Measurements from ENCODE around the gene HMGCS2. TPM values are rescaled to one million over a fixed set of nuclear protein-coding genes. Genes with fewer than 3 reads are reported as not detected.

HMGCS2 gene
- total RNA-seq, 1 donor from 2014 or later: not detected

GRCh38 chr1:119781434-119782210 is 12.9 kb upstream of the HMGCS2 start:
- Histone ChIP-seq H3K36me3 (ENCODE audit: control insufficient read depth, insufficient read depth, low read length) (no peaks in the 10 kb centered on the region), H3K4me3 (ENCODE audit: low read depth, low read length) (no peak overlapping the region), H3K27me3 (ENCODE audit: control insufficient read depth, insufficient read depth, low read length) (no peaks in the 10 kb centered on the region)
- no peak for TF ChIP-seq CTCF (IDR thresholded peaks at IDR 0.05; ENCODE audit: insufficient read depth, low read length, poor library complexity, severe bottlenecking)
- no peak for DNase-seq (ENCODE audit: low read depth)

- DNase-seq (ENCODE audit: low read depth): no peak
- Histone ChIP-seq H3K36me3 (ENCODE audit: control insufficient read depth, insufficient read depth, low read length) (no peaks in the 10 kb centered on the region), H3K4me3 (ENCODE audit: low read depth, low read length) (no peak overlapping the region), H3K27me3 (ENCODE audit: control insufficient read depth, insufficient read depth, low read length) (no peaks in the 10 kb centered on the region)
- TF ChIP-seq CTCF (IDR thresholded peaks at IDR 0.05; ENCODE audit: insufficient read depth, low read length, poor library complexity, severe bottlenecking): no peak
These were observed 11.2 kb upstream of the HMGCS2 start for GRCh38 chr1:119779869-119780356.

GRCh38 chr1:119778886-119779560 is 10.3 kb upstream of the HMGCS2 start:
- TF ChIP-seq CTCF (IDR thresholded peaks at IDR 0.05; ENCODE audit: insufficient read depth, low read length, poor library complexity, severe bottlenecking): no peak
- H3K27me3 ChIP-seq (ENCODE audit: control insufficient read depth, insufficient read depth, low read length): no peaks in the 10 kb centered on the region
- DNase-seq (ENCODE audit: low read depth): no peak
- no peaks in the 10 kb centered on the region for H3K36me3 ChIP-seq (ENCODE audit: control insufficient read depth, insufficient read depth, low read length)
- no peak overlapping the region for H3K4me3 ChIP-seq (ENCODE audit: low read depth, low read length)

GRCh38 chr1:119778359-119778758 is 9.7 kb upstream of the HMGCS2 start:
- no peak overlapping the region for H3K4me3 ChIP-seq (ENCODE audit: low read depth, low read length)
- DNase-seq (ENCODE audit: low read depth): no peak
- no peaks in the 10 kb centered on the region for H3K36me3 ChIP-seq (ENCODE audit: control insufficient read depth, insufficient read depth, low read length)
- TF ChIP-seq CTCF (IDR thresholded peaks at IDR 0.05; ENCODE audit: insufficient read depth, low read length, poor library complexity, severe bottlenecking): no peak
- H3K27me3 ChIP-seq (ENCODE audit: control insufficient read depth, insufficient read depth, low read length): no peaks in the 10 kb centered on the region

GRCh38 chr1:119774746-119775490 is 6.2 kb upstream of the HMGCS2 start:
- H3K36me3 ChIP-seq (ENCODE audit: control insufficient read depth, insufficient read depth, low read length): no peaks in the 10 kb centered on the region
- TF ChIP-seq CTCF (IDR thresholded peaks at IDR 0.05; ENCODE audit: insufficient read depth, low read length, poor library complexity, severe bottlenecking): no peak
- H3K4me3 ChIP-seq (ENCODE audit: low read depth, low read length): no peak overlapping the region
- H3K27me3 ChIP-seq (ENCODE audit: control insufficient read depth, insufficient read depth, low read length): no peaks in the 10 kb centered on the region
- no peak for DNase-seq (ENCODE audit: low read depth)

Data from kidney epithelial cell (primary cell).